ENCODE data around the gene TMEM222. TPM values are rescaled to one million over a fixed set of nuclear protein-coding genes. Genes with fewer than 3 reads are reported as not detected.
"Not testable (repeated sequence)": the region's sequence is repeated elsewhere in the genome, so short reads cannot be mapped to it uniquely, and the experiment has no call there.

The TMEM222 gene, protein sequence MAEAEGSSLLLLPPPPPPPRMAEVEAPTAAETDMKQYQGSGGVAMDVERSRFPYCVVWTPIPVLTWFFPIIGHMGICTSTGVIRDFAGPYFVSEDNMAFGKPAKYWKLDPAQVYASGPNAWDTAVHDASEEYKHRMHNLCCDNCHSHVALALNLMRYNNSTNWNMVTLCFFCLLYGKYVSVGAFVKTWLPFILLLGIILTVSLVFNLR
- total RNA-seq (2014; rRNA removed; shearing (Covaris generic); ENCODE audit: low replicate concordance) = 27.4 and 27.9 TPM in 2 replicates

DNA sequence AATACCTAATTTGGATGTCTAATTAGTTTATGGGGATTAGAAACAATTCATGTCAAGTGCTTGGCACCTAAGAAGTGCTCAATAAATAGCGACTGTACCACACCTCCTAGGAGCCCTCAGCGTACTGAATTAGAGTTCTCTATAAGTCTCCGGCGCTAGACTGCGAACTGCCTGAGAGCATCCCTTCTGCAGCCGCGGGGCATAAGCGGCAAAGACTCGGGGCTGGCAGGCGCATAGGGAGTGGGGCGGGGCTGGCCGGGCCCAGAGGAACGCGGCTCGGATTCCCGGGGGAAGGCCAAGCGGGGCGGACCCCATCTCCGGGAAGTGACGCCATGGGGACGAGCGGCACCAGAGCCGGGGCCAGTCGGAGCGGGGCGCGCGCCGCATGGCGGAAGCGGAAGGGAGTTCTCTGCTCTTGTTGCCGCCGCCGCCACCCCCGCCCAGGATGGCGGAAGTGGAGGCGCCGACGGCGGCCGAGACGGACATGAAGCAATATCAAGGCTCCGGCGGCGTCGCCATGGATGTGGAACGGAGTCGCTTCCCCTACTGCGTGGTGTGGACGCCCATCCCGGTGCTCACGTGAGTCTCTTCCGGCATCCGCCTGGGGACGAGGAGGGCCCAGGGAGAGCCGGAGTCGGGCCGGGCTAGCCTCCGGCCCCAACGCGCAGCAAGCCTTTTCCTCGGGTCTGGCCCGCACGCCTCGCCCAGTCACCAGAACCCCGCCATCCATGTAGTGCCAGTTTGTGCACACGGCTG is at the start of gene TMEM222:
Gene TMEM222 (plus strand): TSS at position 351 of the 756 bp plus-strand sequence. CDS start 35 bp downstream, at position 386.
- H3K36me3 ChIP-seq (ENCODE audit: insufficient read depth, low read length) = peaks cover 23% of the 10 kb centered on the region; the same call in 1 of the 2 replicates
- H3K9me3 ChIP-seq (ENCODE audit: low read length) = no peaks in the 10 kb centered on the region
- no peaks in the 10 kb centered on the region for H3K27me3 ChIP-seq (ENCODE audit: low read length)
- peak within 1 kb of the TSS; percentile 96 for H2AFZ ChIP-seq (ENCODE audit: low read length)
- no peaks in the 10 kb centered on the region for H4K20me1 ChIP-seq (ENCODE audit: insufficient read depth, low read depth, low read length)
- DNase-seq = peak; percentile 99
- peak within 1 kb of the TSS; percentile 98 for H3K9ac ChIP-seq (ENCODE audit: low read length)
- H3K4me3 ChIP-seq (ENCODE audit: low read length) = peak within 1 kb of the TSS; percentile 96
- peaks cover 21% of the 10 kb centered on the region for H3K4me1 ChIP-seq (ENCODE audit: low read length)
- peaks cover 49% of the 10 kb centered on the region for H3K79me2 ChIP-seq (ENCODE audit: low read length)
- no peaks in the 10 kb centered on the region for H3K9me2 ChIP-seq (replicated peaks; ENCODE audit: insufficient read depth, low read length)
- peak within 1 kb of the TSS; percentile 73 for H3K27ac ChIP-seq (ENCODE audit: low read length)
- peak within 1 kb of the TSS; percentile 100 for H3K4me2 ChIP-seq (ENCODE audit: low read depth, low read length, poor library complexity, severe bottlenecking)

- Histone ChIP-seq H4K20me1 (ENCODE audit: insufficient read depth, low read depth, low read length) (no peaks in the 10 kb centered on the region), H3K9me2 (replicated peaks; ENCODE audit: insufficient read depth, low read length) (no peaks in the 10 kb centered on the region), H3K27ac (ENCODE audit: low read length) (no peak overlapping the region; the same call in 1 of the 2 replicates), H3K4me2 (ENCODE audit: low read depth, low read length, poor library complexity, severe bottlenecking) (no peak overlapping the region), H2AFZ (ENCODE audit: low read length) (no peak overlapping the region), H3K4me1 (ENCODE audit: low read length) (no peaks in the 10 kb centered on the region), H3K79me2 (ENCODE audit: low read length) (peaks cover 14% of the 10 kb centered on the region), H3K9ac (ENCODE audit: low read length) (no peak overlapping the region), H3K27me3 (ENCODE audit: low read length) (no peaks in the 10 kb centered on the region), H3K4me3 (ENCODE audit: low read length) (no peak overlapping the region), H3K36me3 (ENCODE audit: insufficient read depth, low read length) (peaks cover 9% of the 10 kb centered on the region), H3K9me3 (ENCODE audit: low read length) (peaks cover 4% of the 10 kb centered on the region; the same call in 1 of the 2 replicates)
- no peak for DNase-seq
Observed at GRCh38 chr1:27274204-27274603, 47.8 kb upstream of the TMEM222 start.

GRCh38 chr1:27275696-27276095 is 46.3 kb upstream of the TMEM222 start:
- H3K4me2 ChIP-seq (ENCODE audit: low read depth, low read length, poor library complexity, severe bottlenecking) = no peak overlapping the region
- no peaks in the 10 kb centered on the region for H3K27me3 ChIP-seq (ENCODE audit: low read length)
- no peak overlapping the region for H2AFZ ChIP-seq (ENCODE audit: low read length)
- H3K79me2 ChIP-seq (ENCODE audit: low read length) = peaks cover 17% of the 10 kb centered on the region
- H3K36me3 ChIP-seq (ENCODE audit: insufficient read depth, low read length) = peaks cover 9% of the 10 kb centered on the region
- H3K9me2 ChIP-seq (replicated peaks; ENCODE audit: insufficient read depth, low read length) = no peaks in the 10 kb centered on the region
- H3K4me1 ChIP-seq (ENCODE audit: low read length) = peaks cover 6% of the 10 kb centered on the region; the same call in 1 of the 2 replicates
- no peak overlapping the region for H3K27ac ChIP-seq (ENCODE audit: low read length)
- no peaks in the 10 kb centered on the region for H4K20me1 ChIP-seq (ENCODE audit: insufficient read depth, low read depth, low read length)
- H3K9ac ChIP-seq (ENCODE audit: low read length) = no peak overlapping the region
- no peak overlapping the region for H3K4me3 ChIP-seq (ENCODE audit: low read length)
- DNase-seq = no peak
- peaks cover 4% of the 10 kb centered on the region; the same call in 1 of the 2 replicates for H3K9me3 ChIP-seq (ENCODE audit: low read length)

GRCh38 chr1:27284425-27285273 is 37.3 kb upstream of the TMEM222 start:
- H4K20me1 ChIP-seq (ENCODE audit: insufficient read depth, low read depth, low read length) = no peaks in the 10 kb centered on the region
- peak overlapping the region; percentile 82 for H3K27ac ChIP-seq (ENCODE audit: low read length)
- 0 out of 2 replicates have a peak, but pooled peaks cover 6% of the 10 kb centered on the region for H3K36me3 ChIP-seq (ENCODE audit: insufficient read depth, low read length)
- H3K4me3 ChIP-seq (ENCODE audit: low read length) = no peak overlapping the region
- peaks cover 3% of the 10 kb centered on the region; the same call in 1 of the 2 replicates for H3K79me2 ChIP-seq (ENCODE audit: low read length)
- H3K4me2 ChIP-seq (ENCODE audit: low read depth, low read length, poor library complexity, severe bottlenecking) = peak overlapping the region; percentile 21
- H3K9me3 ChIP-seq (ENCODE audit: low read length) = no peaks in the 10 kb centered on the region
- peak; percentile 96 for DNase-seq
- no peaks in the 10 kb centered on the region for H3K9me2 ChIP-seq (replicated peaks; ENCODE audit: insufficient read depth, low read length)
- H3K9ac ChIP-seq (ENCODE audit: low read length) = no peak overlapping the region
- H3K27me3 ChIP-seq (ENCODE audit: low read length) = no peaks in the 10 kb centered on the region
- peaks cover 22% of the 10 kb centered on the region for H3K4me1 ChIP-seq (ENCODE audit: low read length)
- H2AFZ ChIP-seq (ENCODE audit: low read length) = no peak overlapping the region; the same call in 1 of the 2 replicates

DNA sequence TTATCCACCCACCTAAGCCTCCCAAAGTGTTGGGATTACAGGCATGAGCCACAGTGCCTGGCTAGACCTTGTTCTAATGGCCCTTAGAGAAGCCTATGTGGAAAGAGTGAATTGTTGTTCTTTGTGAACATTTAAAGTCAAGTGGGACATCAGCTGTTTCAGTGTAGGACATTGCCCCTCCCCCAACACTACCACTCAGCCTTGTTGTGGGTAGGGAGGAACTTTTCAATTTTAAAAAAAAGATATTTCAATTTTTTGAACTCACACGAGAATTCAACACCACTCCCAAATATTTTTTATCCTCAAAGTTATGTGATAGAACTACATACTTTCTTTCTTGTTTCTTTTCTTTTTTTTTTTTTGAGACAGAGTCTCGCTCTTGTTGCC is 36.7 kb upstream of the TMEM222 start:
- Histone ChIP-seq H3K9ac (ENCODE audit: low read length) (no peak overlapping the region), H3K27ac (ENCODE audit: low read length) (no peak overlapping the region), H3K79me2 (ENCODE audit: low read length) (no peaks in the 10 kb centered on the region), H3K36me3 (ENCODE audit: insufficient read depth, low read length) (0 out of 2 replicates have a peak, but pooled peaks cover 6% of the 10 kb centered on the region), H3K4me3 (ENCODE audit: low read length) (no peak overlapping the region), H3K9me3 (ENCODE audit: low read length) (no peaks in the 10 kb centered on the region), H3K4me2 (ENCODE audit: low read depth, low read length, poor library complexity, severe bottlenecking) (no peak overlapping the region), H3K4me1 (ENCODE audit: low read length) (peaks cover 17% of the 10 kb centered on the region), H4K20me1 (ENCODE audit: insufficient read depth, low read depth, low read length) (no peaks in the 10 kb centered on the region), H2AFZ (ENCODE audit: low read length) (no peak overlapping the region), H3K9me2 (replicated peaks; ENCODE audit: insufficient read depth, low read length) (no peaks in the 10 kb centered on the region), H3K27me3 (ENCODE audit: low read length) (no peaks in the 10 kb centered on the region)
- no peak for DNase-seq

GRCh38 chr1:27285821-27286220 is 36.1 kb upstream of the TMEM222 start:
- not testable (repeated sequence) for H3K4me2 ChIP-seq (ENCODE audit: low read depth, low read length, poor library complexity, severe bottlenecking); DNase-seq; H3K9ac ChIP-seq (ENCODE audit: low read length); H3K9me2 ChIP-seq (replicated peaks; ENCODE audit: insufficient read depth, low read length); H3K4me3 ChIP-seq (ENCODE audit: low read length); H3K27ac ChIP-seq (ENCODE audit: low read length); H3K27me3 ChIP-seq (ENCODE audit: low read length); H3K9me3 ChIP-seq (ENCODE audit: low read length); H4K20me1 ChIP-seq (ENCODE audit: insufficient read depth, low read depth, low read length); H3K36me3 ChIP-seq (ENCODE audit: insufficient read depth, low read length); H3K79me2 ChIP-seq (ENCODE audit: low read length); H2AFZ ChIP-seq (ENCODE audit: low read length)
- peaks cover 17% of the 10 kb centered on the region for H3K4me1 ChIP-seq (ENCODE audit: low read length)

DNA sequence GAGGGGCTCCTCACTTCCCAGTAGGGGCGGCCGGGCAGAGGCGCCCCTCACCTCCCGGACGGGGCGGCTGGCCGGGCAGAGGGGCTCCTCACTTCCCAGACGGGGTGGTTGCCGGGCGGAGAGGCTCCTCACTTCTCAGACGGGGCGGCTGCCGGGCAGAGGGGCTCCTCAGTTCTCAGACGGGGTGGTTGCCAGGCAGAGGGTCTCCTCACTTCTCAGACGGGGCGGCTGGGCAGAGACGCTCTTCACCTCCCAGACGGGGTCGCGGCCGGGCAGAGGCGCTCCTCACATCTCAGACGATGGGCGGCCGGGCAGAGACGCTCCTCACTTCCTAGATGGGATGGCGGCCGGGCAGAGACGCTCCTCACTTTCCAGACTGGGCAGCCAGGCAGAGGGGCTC is 32.8 kb upstream of the TMEM222 start:
- not testable (repeated sequence) for H3K79me2 ChIP-seq (ENCODE audit: low read length); H3K9ac ChIP-seq (ENCODE audit: low read length); H3K27me3 ChIP-seq (ENCODE audit: low read length); H3K27ac ChIP-seq (ENCODE audit: low read length); H3K4me2 ChIP-seq (ENCODE audit: low read depth, low read length, poor library complexity, severe bottlenecking); H4K20me1 ChIP-seq (ENCODE audit: insufficient read depth, low read depth, low read length); H2AFZ ChIP-seq (ENCODE audit: low read length); H3K9me2 ChIP-seq (replicated peaks; ENCODE audit: insufficient read depth, low read length); H3K9me3 ChIP-seq (ENCODE audit: low read length); DNase-seq; H3K36me3 ChIP-seq (ENCODE audit: insufficient read depth, low read length); H3K4me3 ChIP-seq (ENCODE audit: low read length); H3K4me1 ChIP-seq (ENCODE audit: low read length)

GRCh38 chr1:27290581-27290980 is 31.4 kb upstream of the TMEM222 start:
- Histone ChIP-seq H3K4me2 (ENCODE audit: low read depth, low read length, poor library complexity, severe bottlenecking) (no peak overlapping the region), H3K36me3 (ENCODE audit: insufficient read depth, low read length) (peaks cover 13% of the 10 kb centered on the region)
- DNase-seq = no peak

More at GRCh38 chr1:27290581-27290980, 31.4 kb upstream of the TMEM222 start:
- Histone ChIP-seq H4K20me1 (ENCODE audit: insufficient read depth, low read depth, low read length) (no peaks in the 10 kb centered on the region), H3K27ac (ENCODE audit: low read length) (no peak overlapping the region), H2AFZ (ENCODE audit: low read length) (no peak overlapping the region), H3K9me3 (ENCODE audit: low read length) (no peaks in the 10 kb centered on the region), H3K27me3 (ENCODE audit: low read length) (no peaks in the 10 kb centered on the region), H3K9me2 (replicated peaks; ENCODE audit: insufficient read depth, low read length) (no peaks in the 10 kb centered on the region), H3K4me1 (ENCODE audit: low read length) (no peaks in the 10 kb centered on the region), H3K4me3 (ENCODE audit: low read length) (no peak overlapping the region), H3K79me2 (ENCODE audit: low read length) (no peaks in the 10 kb centered on the region), H3K9ac (ENCODE audit: low read length) (no peak overlapping the region)
